Islet precursor cell (in vitro differentiated cells): ENCODE measurements around the gene PRR22.
A peak's percentile ranks its signal among the peaks of the same experiment; 100 is the strongest.
"Not testable (repeated sequence)": the region's sequence is repeated elsewhere in the genome, so short reads cannot be mapped to it uniquely, and the experiment has no call there.

Experiments used
- DNase-seq: peaks from one replicate; pipeline ENCODE4 v3.0.0-alpha.2; 2018

Gene PRR22

GRCh38 chr19:5744999-5745398 lies 39.5 kb downstream of the PRR22 start:
- DNase-seq, result not testable (repeated sequence)

- peak; percentile 56 for DNase-seq
Observed at GRCh38 chr19:5743630-5744029, 40.9 kb downstream of the PRR22 start.

DNA sequence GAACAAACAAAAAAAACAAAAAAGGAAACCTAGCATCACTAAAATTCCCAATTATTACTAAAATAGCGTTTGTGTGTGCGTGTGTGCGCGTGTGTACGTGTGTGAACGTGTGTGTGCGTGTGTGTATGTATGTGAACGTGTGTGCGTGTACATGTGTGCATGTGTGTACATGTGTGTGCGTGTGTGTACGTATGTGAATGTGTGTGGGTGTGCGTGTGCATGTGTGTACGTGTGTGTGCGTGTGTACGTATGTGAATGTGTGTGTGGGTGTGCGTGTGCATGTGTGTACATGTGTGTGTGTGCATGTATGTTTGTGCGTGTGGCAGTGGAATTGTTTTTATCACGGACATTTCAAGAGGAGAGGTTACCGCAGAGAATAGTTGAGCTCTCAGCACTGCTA lies 42.5 kb downstream of the PRR22 start:
- DNase-seq, result no peak

GRCh38 chr19:5738423-5738822 lies 46.1 kb downstream of the PRR22 start:
- DNase-seq, result no peak

DNA sequence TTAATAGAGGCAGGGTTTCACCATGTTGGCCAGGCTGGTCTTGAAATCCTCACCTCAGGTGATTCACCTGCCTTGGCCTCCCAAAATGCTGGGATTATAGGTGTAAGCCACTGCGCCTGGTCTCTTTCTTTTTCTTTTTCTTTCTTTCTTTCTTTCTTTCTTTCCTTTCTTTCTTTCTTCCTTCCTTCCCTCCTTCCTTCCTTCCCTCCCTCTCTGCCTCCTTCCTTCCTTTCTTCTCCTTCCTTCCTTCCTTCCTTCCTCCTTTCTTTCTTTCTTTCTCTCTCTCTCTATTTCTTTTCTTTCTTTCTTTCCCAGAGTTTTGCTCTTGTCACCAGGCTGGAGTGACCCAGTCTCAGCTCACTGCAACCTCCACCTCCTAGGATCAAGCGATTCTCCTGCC lies 51.4 kb downstream of the PRR22 start:
- not testable (repeated sequence) for DNase-seq
